OCI-LY7 (cell line): ENCODE data around the gene CHST11.

ENCODE experiments used
- EZH2phosphoT487 ChIP-seq: fragments of 200-600 bp; sonication (generic); IDR thresholded peaks from 2 replicates; pipeline ENCODE4 v1.6.1; 2018; ENCODE audit warnings: low read depth, borderline replicate concordance, mild to moderate bottlenecking, mixed run types, antibody characterized with exemption, low read length, moderate library complexity, mixed read lengths
- TF ChIP-seq, protein P1 (sequence below): fragments of 200-600 bp; sonication (generic); conservative IDR thresholded peaks from 2 replicates; pipeline ENCODE4 v1.5.1; 2014; ENCODE audit warnings: mild to moderate bottlenecking, antibody characterized with exemption, low read length, moderate library complexity, mixed read lengths

GRCh38 chr12:104494793-104495158 is 38.0 kb downstream of the CHST11 start:
- TF ChIP-seq, protein P1, sequence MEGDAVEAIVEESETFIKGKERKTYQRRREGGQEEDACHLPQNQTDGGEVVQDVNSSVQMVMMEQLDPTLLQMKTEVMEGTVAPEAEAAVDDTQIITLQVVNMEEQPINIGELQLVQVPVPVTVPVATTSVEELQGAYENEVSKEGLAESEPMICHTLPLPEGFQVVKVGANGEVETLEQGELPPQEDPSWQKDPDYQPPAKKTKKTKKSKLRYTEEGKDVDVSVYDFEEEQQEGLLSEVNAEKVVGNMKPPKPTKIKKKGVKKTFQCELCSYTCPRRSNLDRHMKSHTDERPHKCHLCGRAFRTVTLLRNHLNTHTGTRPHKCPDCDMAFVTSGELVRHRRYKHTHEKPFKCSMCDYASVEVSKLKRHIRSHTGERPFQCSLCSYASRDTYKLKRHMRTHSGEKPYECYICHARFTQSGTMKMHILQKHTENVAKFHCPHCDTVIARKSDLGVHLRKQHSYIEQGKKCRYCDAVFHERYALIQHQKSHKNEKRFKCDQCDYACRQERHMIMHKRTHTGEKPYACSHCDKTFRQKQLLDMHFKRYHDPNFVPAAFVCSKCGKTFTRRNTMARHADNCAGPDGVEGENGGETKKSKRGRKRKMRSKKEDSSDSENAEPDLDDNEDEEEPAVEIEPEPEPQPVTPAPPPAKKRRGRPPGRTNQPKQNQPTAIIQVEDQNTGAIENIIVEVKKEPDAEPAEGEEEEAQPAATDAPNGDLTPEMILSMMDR, result no peak
- TF ChIP-seq EZH2phosphoT487, result no peak
